ENCODE results near the gene HPSE2. TPM values are rescaled to one million over a fixed set of nuclear protein-coding genes. Genes with fewer than 3 reads are reported as not detected.
A peak's percentile ranks its signal among the peaks of the same experiment; 100 is the strongest.

HPSE2 gene
- total RNA-seq, 6 experiments from 2014 or later: 0.05 to 0.09 TPM; not detected in 4

DNA sequence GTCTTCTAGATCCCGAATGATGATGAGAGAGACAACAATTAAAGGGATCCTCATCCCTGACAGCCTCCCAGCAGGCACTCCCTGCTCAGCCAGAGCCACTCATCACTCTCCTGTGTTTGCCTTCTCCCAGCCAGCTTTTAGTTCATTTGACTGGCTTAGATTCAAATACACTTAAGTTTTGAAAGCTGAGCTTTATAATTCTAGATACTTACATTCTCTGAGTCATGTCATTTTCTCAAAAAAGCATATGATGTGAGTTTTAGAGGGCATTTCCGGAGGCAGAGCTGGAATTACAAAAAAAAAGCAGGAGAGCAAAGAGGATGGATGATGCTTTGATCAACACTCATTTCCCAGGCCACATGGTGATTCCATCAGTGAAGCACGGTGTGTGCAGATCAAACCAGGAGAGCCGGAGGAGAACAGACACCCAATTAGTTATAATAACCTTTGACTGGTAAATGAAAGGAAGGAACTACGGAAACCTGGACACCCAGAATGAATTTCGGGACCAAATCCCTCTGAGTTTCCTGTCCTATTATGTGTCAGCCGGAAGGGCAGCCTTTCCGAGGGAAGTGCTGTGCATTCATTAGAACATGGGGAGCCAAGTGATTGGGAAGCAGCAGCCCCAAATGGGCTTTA, 707.4 kb downstream of the HPSE2 start:
- Mint-ChIP-seq H3K36me3 (ENCODE audit: low read depth) (no peaks in the 10 kb centered on the region), H3K4me1 (ENCODE audit: low read depth) (peaks cover 5% of the 10 kb centered on the region), H3K27ac (no peak overlapping the region), H3K27me3 (ENCODE audit: insufficient read depth) (no peaks in the 10 kb centered on the region), H3K9me3 (no peaks in the 10 kb centered on the region), H3K4me3 (no peak overlapping the region)
- TF ChIP-seq, protein P1, sequence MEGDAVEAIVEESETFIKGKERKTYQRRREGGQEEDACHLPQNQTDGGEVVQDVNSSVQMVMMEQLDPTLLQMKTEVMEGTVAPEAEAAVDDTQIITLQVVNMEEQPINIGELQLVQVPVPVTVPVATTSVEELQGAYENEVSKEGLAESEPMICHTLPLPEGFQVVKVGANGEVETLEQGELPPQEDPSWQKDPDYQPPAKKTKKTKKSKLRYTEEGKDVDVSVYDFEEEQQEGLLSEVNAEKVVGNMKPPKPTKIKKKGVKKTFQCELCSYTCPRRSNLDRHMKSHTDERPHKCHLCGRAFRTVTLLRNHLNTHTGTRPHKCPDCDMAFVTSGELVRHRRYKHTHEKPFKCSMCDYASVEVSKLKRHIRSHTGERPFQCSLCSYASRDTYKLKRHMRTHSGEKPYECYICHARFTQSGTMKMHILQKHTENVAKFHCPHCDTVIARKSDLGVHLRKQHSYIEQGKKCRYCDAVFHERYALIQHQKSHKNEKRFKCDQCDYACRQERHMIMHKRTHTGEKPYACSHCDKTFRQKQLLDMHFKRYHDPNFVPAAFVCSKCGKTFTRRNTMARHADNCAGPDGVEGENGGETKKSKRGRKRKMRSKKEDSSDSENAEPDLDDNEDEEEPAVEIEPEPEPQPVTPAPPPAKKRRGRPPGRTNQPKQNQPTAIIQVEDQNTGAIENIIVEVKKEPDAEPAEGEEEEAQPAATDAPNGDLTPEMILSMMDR (IDR thresholded peaks at IDR 0.05): no peak
- DNase-seq: peak; percentile 77

DNA sequence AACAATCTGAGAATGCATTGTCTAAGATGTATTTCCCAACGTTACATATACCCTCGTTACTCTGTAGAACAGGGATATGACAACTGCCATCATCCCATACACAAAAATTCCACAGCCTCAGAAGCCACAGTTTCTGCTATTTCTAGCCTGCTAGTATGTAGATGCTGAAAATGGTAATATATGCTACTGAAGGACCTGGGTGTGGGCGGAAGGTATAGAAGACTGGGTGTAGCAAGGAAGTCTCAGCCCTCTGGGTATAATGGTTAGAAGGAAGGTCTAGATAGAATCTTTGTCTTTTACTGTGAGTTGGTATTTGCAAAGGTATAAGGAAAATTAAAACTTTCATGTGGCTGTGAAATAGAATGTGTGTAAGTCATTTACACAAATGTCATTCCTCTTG, 709.7 kb downstream of the HPSE2 start:
- DNase-seq: no peak
- H3K36me3 Mint-ChIP-seq (ENCODE audit: low read depth): no peaks in the 10 kb centered on the region
- H3K27me3 Mint-ChIP-seq (ENCODE audit: insufficient read depth): no peaks in the 10 kb centered on the region
- H3K9me3 Mint-ChIP-seq: no peaks in the 10 kb centered on the region
- H3K4me3 Mint-ChIP-seq: no peak overlapping the region
- H3K27ac Mint-ChIP-seq: no peak overlapping the region
- H3K4me1 Mint-ChIP-seq (ENCODE audit: low read depth): no peaks in the 10 kb centered on the region; the same call in 1 of the 2 replicates
- TF ChIP-seq, protein P1 (IDR thresholded peaks at IDR 0.05): no peak

DNA sequence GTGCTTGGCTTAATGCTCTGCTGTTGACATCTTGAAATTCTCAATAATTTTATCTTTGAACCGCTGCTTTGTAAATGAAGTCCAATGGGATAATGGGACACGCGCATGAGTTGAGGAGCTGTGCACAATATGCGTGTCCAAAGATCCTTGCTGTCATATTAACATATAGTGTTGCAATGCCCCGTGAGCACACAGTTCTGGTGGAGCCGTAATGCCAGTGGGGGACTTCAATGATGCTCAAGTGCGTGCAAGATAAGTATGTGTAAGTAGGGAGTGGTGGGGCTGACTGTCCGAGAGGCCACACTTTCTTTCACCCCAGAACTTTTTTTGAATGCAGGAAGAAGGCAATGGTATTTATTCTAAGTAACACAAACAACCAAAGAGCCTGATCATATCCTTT, 711.5 kb downstream of the HPSE2 start:
- H3K4me1 Mint-ChIP-seq (ENCODE audit: low read depth): no peaks in the 10 kb centered on the region
- DNase-seq: no peak
- no peaks in the 10 kb centered on the region for H3K27me3 Mint-ChIP-seq (ENCODE audit: insufficient read depth)
- H3K9me3 Mint-ChIP-seq: no peaks in the 10 kb centered on the region
- H3K27ac Mint-ChIP-seq: no peak overlapping the region
- H3K36me3 Mint-ChIP-seq (ENCODE audit: low read depth): no peaks in the 10 kb centered on the region
- TF ChIP-seq, protein P1 (IDR thresholded peaks at IDR 0.05): no peak
- no peak overlapping the region for H3K4me3 Mint-ChIP-seq

DNA sequence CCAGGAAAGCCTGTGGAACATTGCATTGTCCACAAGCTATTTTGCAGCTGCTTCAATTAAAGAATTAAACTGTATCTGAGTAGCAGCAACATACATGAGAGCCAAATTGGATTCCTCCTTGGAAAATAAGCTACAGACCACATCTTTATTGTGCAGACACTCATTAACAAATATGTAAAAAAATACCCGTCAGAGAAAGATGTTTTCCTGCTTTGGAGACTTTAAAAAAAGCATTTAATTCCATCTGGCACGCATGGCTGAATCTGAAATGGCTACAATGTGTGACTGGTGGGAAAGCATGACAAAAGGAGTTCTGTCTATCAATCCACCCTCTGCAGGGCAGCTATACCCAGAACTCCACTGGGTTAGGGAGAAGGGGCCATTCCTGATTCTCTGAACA, 715.8 kb downstream of the HPSE2 start:
- Mint-ChIP-seq H3K4me1 (ENCODE audit: low read depth) (peaks cover 15% of the 10 kb centered on the region), H3K27me3 (ENCODE audit: insufficient read depth) (no peaks in the 10 kb centered on the region; the same call in 1 of the 2 replicates), H3K36me3 (ENCODE audit: low read depth) (no peaks in the 10 kb centered on the region), H3K27ac (no peak overlapping the region), H3K9me3 (no peaks in the 10 kb centered on the region), H3K4me3 (no peak overlapping the region)
- TF ChIP-seq, protein P1 (IDR thresholded peaks at IDR 0.05): no peak
- DNase-seq: no peak

DNA sequence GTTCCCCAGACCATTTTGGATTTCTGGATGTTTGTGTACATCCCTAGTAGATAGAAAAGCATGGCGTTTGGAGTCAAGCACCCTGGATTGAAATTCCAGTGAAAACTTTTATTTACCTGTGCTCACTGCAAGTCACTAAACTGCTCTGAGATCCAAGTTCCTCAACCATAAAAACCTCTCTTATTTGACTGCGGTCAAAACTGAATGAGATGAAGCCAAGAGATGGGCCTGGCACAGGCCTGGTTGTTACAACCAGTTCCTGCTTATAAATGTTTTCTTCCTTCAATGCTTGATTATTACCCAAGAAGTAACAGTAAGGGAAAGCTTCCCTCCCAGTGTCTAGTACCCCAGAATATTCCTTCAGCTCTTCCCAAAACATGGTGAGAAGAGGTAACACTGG, 718.0 kb downstream of the HPSE2 start:
- no peaks in the 10 kb centered on the region; the same call in 1 of the 2 replicates for H3K27me3 Mint-ChIP-seq (ENCODE audit: insufficient read depth)
- no peaks in the 10 kb centered on the region for H3K36me3 Mint-ChIP-seq (ENCODE audit: low read depth)
- DNase-seq: no peak
- H3K4me3 Mint-ChIP-seq: no peak overlapping the region
- TF ChIP-seq, protein P1 (IDR thresholded peaks at IDR 0.05): no peak
- no peaks in the 10 kb centered on the region for H3K9me3 Mint-ChIP-seq
- peaks cover 15% of the 10 kb centered on the region for H3K4me1 Mint-ChIP-seq (ENCODE audit: low read depth)
- no peak overlapping the region for H3K27ac Mint-ChIP-seq
